Subcutaneous adipose tissue (tissue), 4 donors: ENCODE data around the gene IKZF4. TPM values are rescaled to one million over a fixed set of nuclear protein-coding genes. Genes with fewer than 3 reads are reported as not detected.

ENCODE experiments used
- total RNA-seq, 4 donors: library from RNA; depleted of rRNA; stranded (reverse); fragments of >200 nt; gene quantifications; one replicate each; pipeline ENCODE4 v1.1.0, GENCODE V29; 2016
- TF ChIP-seq, protein P1 (sequence below): fragments of 450-650 bp; IDR thresholded peaks from one replicate; pipeline ENCODE4 v1.5.1; 2016; ENCODE audit warnings: low read depth, mild to moderate bottlenecking, control low read depth, antibody characterized with exemption, moderate library complexity

The IKZF4 gene
- total RNA-seq, 4 donors from 2014 or later = 2.9 to 16.6 (median 7.8) TPM

DNA sequence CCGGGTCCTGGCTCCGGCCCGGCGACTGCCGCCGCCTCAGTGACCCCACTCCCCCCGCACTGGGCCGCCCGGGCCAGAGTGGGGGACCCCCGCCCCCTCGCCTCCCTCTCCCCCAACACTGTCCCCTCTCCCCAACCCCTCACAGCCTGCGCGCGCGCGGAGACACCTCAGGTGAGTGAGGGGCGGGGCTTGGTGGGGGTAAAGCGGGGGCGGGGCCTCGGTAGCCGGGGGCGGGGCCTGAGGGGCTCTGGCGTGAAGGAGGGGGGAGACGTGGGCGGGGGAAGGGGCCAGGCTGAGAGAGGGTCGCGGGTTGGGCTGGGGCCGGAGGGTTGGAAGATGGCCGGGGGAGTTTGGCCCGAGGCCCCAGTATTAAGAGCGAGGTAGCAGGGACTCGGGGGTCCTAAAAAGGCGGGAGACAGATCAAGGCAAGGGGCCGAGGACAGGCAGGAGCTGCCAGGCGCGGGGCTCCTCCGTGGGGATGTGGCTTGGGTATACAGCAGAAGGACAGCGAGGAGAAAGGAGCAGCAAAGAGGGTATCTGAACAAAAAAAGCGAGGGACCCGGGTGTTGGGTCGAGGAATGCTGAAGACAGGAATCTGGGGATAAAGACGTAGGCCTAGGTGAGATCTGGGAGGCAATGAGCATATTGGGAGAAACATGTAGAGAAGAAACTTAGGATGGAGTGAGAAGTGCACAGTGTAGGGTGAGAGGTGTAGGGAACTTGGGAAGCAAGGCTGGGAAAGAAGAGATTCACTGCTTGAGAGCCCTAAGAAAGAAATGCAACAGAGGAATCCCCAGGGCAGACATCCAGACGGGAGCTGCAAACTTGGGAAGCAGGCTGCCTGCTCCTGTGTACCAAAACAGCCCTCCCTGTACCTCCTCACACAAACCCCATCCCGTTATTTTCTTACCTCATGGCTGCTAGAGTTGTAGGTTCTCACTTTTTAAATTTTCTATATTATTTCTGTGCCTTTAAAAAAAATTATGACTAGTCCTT, 13.0 kb upstream of the IKZF4 start:
- TF ChIP-seq, protein P1, sequence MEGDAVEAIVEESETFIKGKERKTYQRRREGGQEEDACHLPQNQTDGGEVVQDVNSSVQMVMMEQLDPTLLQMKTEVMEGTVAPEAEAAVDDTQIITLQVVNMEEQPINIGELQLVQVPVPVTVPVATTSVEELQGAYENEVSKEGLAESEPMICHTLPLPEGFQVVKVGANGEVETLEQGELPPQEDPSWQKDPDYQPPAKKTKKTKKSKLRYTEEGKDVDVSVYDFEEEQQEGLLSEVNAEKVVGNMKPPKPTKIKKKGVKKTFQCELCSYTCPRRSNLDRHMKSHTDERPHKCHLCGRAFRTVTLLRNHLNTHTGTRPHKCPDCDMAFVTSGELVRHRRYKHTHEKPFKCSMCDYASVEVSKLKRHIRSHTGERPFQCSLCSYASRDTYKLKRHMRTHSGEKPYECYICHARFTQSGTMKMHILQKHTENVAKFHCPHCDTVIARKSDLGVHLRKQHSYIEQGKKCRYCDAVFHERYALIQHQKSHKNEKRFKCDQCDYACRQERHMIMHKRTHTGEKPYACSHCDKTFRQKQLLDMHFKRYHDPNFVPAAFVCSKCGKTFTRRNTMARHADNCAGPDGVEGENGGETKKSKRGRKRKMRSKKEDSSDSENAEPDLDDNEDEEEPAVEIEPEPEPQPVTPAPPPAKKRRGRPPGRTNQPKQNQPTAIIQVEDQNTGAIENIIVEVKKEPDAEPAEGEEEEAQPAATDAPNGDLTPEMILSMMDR = no peak

DNA sequence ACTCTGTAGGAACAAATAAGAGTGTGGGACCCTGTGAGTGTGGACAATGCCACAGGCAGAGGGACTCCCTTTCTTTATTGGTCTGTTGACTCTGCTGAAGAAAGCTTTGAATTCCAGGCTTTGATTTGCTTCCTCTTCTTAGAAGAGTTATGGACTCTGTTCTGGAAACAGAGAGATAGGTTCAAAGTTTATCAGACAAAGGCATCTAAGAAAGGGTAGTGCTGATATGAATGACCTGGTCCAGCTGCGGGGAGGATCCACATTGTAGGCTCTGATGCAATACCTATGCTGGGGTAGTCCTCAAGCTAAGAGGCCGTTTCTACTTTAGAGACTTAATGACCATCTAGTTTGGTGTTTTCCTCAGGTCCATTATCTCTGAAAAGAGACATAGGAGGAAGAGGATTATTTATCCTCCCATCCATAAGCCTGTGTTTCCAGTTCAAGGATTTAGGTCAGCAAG, 10.7 kb upstream of the IKZF4 start:
- TF ChIP-seq, protein P1 = no peak

DNA sequence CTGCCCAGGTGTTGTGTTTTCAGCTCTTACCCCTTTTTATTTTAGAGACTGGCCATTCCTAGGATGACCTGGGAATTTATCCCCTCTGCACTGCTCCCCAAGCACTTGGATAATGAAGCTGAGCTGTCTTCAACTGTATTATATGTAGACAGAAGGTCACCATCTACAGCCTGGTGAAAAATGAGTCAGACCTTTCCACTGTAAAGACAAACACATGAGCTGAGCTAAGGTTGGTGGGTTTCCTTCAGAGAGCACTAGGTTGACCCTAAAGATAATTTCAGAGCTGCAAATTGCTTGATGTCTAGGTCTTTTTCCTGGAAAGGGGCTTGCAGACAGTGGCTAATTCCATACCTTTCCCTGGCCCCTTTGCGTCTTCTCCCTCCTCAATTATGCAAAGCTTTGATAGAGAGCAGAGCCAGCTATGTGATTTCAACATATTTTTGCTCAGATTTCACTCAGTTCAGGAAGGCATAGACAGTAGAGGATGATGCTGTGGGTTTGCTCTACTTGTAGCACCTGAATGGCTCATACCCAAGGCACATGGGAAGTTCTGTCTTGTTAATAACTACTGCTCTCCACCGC, 9.2 kb upstream of the IKZF4 start:
- TF ChIP-seq, protein P1 = no peak

DNA sequence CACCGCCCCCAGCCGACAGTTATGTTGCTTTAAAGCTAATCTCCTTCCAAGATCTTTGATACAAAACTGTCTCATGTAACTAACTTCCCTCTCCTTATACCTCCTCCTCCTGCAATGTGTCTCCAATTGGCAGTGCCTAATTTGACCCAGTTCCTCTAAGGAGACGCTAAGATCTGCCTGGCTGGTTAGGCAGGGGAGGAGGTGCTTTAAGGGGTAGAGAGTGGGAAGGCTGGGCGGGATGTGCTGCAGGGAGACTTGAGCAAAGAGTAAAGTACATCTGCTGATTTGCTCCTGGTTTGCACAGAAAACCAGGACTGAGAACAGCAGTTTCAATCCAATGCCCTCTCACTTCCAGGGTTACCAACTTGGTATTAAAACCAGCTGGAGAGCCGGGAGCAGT, 7.4 kb upstream of the IKZF4 start:
- TF ChIP-seq, protein P1 = no peak

DNA sequence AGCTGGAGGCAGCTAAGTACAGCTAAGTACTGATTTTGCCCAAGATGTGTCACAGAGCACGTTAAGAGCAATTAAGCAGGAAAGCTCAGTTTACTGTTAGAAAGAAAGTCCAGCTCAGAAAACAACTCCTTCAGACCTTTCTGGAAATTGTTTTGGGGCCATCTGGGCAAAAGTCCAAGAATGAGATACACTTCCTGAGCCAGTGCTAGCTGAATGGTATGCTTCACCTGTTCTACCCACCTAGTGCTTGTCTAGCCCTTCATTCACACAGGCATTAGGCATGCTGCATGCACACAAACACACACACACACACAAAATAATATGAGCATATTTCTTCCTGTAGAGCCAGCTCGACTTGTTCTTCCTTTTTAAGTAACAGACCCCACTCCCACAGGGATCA, 6.6 kb upstream of the IKZF4 start:
- TF ChIP-seq, protein P1 = no peak

DNA sequence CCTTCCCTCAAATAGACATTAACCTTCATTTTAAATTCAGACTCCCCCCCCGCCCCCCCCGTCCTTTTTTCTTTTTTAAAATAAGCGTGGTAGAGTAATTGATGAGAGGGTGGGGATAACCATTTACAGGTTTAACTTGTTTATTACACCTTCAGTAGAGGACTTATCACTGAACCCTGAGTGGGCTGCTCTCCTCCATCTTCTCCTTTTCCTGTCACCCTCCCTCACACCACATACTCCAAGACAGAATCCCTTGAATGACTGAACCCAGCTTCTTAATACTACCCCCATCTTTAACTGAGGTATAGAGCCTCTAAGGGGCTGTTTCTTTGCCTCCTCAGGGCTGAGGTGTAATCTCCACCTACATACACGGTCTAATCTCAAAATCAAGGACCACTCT, 3.7 kb upstream of the IKZF4 start:
- TF ChIP-seq, protein P1 = no peak

DNA sequence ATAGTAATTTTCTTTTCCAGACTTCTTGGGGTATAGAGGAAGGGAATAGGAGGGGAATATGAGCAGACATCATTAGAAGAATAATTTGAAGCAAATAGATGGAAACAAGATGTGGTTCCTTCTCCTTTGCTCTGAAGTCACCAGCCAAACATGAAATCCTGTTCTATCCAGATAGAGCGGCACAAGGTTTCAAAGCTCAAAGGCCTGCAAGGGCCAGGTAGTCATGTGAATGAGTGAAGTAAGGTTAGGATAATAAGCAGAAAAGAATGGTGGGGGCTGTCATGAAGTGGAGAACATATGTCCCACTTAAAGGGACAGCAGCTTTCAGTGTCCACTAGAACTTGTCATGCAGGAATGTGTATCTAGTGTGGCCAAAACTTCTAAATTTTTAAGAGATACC, 2.5 kb upstream of the IKZF4 start:
- TF ChIP-seq, protein P1 = no peak
